A549 (cell line): ENCODE measurements around the gene NANOS3. TPM values are rescaled to one million over a fixed set of nuclear protein-coding genes. Genes with fewer than 3 reads are reported as not detected.

Experiments
- ATAC-seq, 2 experiments: fragments of 200-7000 bp in 1 of 2; fragments of >200 bp in 1 of 2; cut with Nextera tagmentation in 1 of 2; cut with Tn5 transposase in 1 of 2; 3 replicates each; pipeline versions ENCODE4 v1.8.0 to v1.9.1; 2018 to 2020; ENCODE audit warnings: mild to moderate bottlenecking in 1 of 2, moderate library complexity in 1 of 2
- CTCF ChIA-PET: fragments of 300-600 bp; sonication (Branson Sonifier 250); formaldehyde crosslinking; extraction: SDS; loops from one replicate; lab custom pipeline; 2021; ENCODE audit warnings: antibody characterized with exemption, inconsistent platforms; lab: Yijun Ruan, JAX
- POLR2A ChIA-PET: fragments of 350-600 bp; formaldehyde crosslinking; extraction: SDS; loops from one replicate; lab custom pipeline; 2021; ENCODE audit warnings: antibody characterized with exemption, inconsistent platforms; lab: Yijun Ruan, JAX
- DNase-seq, 2 experiments: peaks; one replicate each; pipeline versions ENCODE4 v3.0.0 to v3.0.0-alpha.2; 2011 to 2016; ENCODE audit warnings: low read depth in 1 of 2, low spot score in 1 of 2
- FAIRE-seq: peaks from 2 replicates; lab custom pipeline; 2011; peaks lifted over from hg19 to GRCh38; lab: Jason Lieb, UNC
- H3K27ac ChIP-seq, 2 experiments: fragments of >200 bp; sonication (Bioruptor Twin); formaldehyde crosslinking; 3 replicates each; pipeline ENCODE4 v1.5.1; 2016 to 2017
- H3K4me1 ChIP-seq: fragments of >200 bp; sonication (Bioruptor Twin); formaldehyde crosslinking; 3 replicates; pipeline ENCODE4 v1.6.1; 2016
- H3K4me2 ChIP-seq: fragments of >200 bp; sonication (Bioruptor Twin); formaldehyde crosslinking; 3 replicates; pipeline ENCODE4 v1.6.1; 2016
- H3K4me3 ChIP-seq: fragments of >200 bp; sonication (Bioruptor Twin); formaldehyde crosslinking; 3 replicates; pipeline ENCODE4 v1.5.1; 2016
- H3K9me3 ChIP-seq: fragments of >200 bp; sonication (Bioruptor Twin); formaldehyde crosslinking; 3 replicates; pipeline ENCODE4 v1.6.1; 2016
- BHLHE40 ChIP-seq: IDR thresholded peaks from 2 replicates; pipeline ENCODE4 v1.6.1; 2012; ENCODE audit warnings: low read depth, low read length, inconsistent platforms
- CBX2 ChIP-seq: fragments of 200-600 bp; sonication (generic); IDR thresholded peaks from 2 replicates; pipeline ENCODE4 v1.6.1; 2016; ENCODE audit warnings: low read depth, mild to moderate bottlenecking, borderline replicate concordance
- CBX8 ChIP-seq: fragments of 200-600 bp; sonication (generic); IDR thresholded peaks from 2 replicates; pipeline ENCODE4 v1.6.1; 2016
- EHF ChIP-seq: fragments of 250-450 bp; sonication (Bioruptor Pico); IDR thresholded peaks from 2 replicates; pipeline ENCODE4 v1.5.0; 2020; ENCODE audit warnings: mild to moderate bottlenecking
- EHMT2 ChIP-seq: fragments of 200-600 bp; sonication (generic); IDR thresholded peaks from 2 replicates; pipeline ENCODE4 v1.6.1; 2016; ENCODE audit warnings: antibody characterized with exemption, low read depth, mild to moderate bottlenecking, moderate library complexity
- ELK1 ChIP-seq: fragments of 150-350 bp; IDR thresholded peaks from 2 replicates; pipeline ENCODE4 v1.6.1; 2014; ENCODE audit warnings: low read depth, mild to moderate bottlenecking, low read length
- FOSL2 ChIP-seq, 2 experiments: fragments of 450-650 bp in 1 of 2; fragments of >200 bp in 1 of 2; sonication (Bioruptor Twin) in 1 of 2; formaldehyde crosslinking; IDR thresholded peaks; 2 replicates each; pipeline versions ENCODE4 v1.5.0 to v1.6.1; 2016 to 2020; ENCODE audit warnings: mild to moderate bottlenecking in 1 of 2, moderate library complexity in 1 of 2
- FOXS1 ChIP-seq: fragments of 250-450 bp; sonication (Bioruptor Pico); IDR thresholded peaks from 2 replicates; pipeline ENCODE4 v1.5.0; 2020; ENCODE audit warnings: mild to moderate bottlenecking, moderate library complexity
- GATA3 ChIP-seq: IDR thresholded peaks from 2 replicates; pipeline ENCODE4 v1.6.1; 2012; ENCODE audit warnings: borderline replicate concordance
- HDAC2 ChIP-seq: fragments of 200-600 bp; sonication (generic); IDR thresholded peaks from 2 replicates; pipeline ENCODE4 v1.6.1; 2016
- HOXA7 ChIP-seq: fragments of 250-450 bp; sonication (Bioruptor Pico); IDR thresholded peaks from 2 replicates; pipeline ENCODE4 v1.5.0; 2020; ENCODE audit warnings: mild to moderate bottlenecking, moderate library complexity
- HOXB13 ChIP-seq: fragments of 250-450 bp; sonication (Bioruptor Pico); IDR thresholded peaks from 2 replicates; pipeline ENCODE4 v1.5.0; 2020; ENCODE audit warnings: low read depth, mild to moderate bottlenecking, moderate library complexity
- JUN ChIP-seq, 2 experiments: fragments of >200 bp; sonication (Bioruptor Twin); formaldehyde crosslinking; IDR thresholded peaks; 2 replicates in 1 of 2; 3 replicates in 1 of 2; pipeline ENCODE4 v1.6.1; 2016 to 2017
- KDM1A ChIP-seq: fragments of 200-600 bp; sonication (generic); IDR thresholded peaks from 2 replicates; pipeline ENCODE4 v1.6.1; 2016; ENCODE audit warnings: low read depth, mild to moderate bottlenecking
- MAFK ChIP-seq: fragments of 450-650 bp; IDR thresholded peaks from 2 replicates; pipeline ENCODE4 v1.6.1; 2014; ENCODE audit not compliant: partially characterized antibody
- MYC ChIP-seq: IDR thresholded peaks from 2 replicates; pipeline ENCODE4 v1.6.1; 2012; ENCODE audit warnings: mild to moderate bottlenecking, inconsistent platforms, low read length, improper control_type of control experiment, borderline replicate concordance
- NFE2L2 ChIP-seq: fragments of 150-350 bp; conservative IDR thresholded peaks from 2 replicates; pipeline ENCODE4 v1.6.1; 2014; ENCODE audit warnings: low read length
- NPAS2 ChIP-seq: fragments of 250-450 bp; sonication (Bioruptor Pico); IDR thresholded peaks from 2 replicates; pipeline ENCODE4 v1.8.0; 2022; ENCODE audit warnings: mild to moderate bottlenecking, moderate library complexity, borderline replicate concordance
- PHF8 ChIP-seq: fragments of 200-600 bp; sonication (generic); IDR thresholded peaks from 2 replicates; pipeline ENCODE4 v1.6.1; 2016; ENCODE audit warnings: low read depth, mild to moderate bottlenecking, antibody characterized with exemption, moderate library complexity, borderline replicate concordance
- POLR2A ChIP-seq: IDR thresholded peaks from 2 replicates; pipeline ENCODE4 v1.6.1; 2012; ENCODE audit warnings: mild to moderate bottlenecking, low read length
- POLR2AphosphoS2 ChIP-seq: conservative IDR thresholded peaks from 2 replicates; pipeline ENCODE4 v1.6.1; 2012; ENCODE audit warnings: low read length, improper control_type of control experiment, inconsistent platforms
- RARB ChIP-seq: fragments of 250-450 bp; sonication (Bioruptor Pico); IDR thresholded peaks from 2 replicates; pipeline ENCODE4 v1.8.0; 2021; ENCODE audit warnings: mild to moderate bottlenecking, moderate library complexity
- SREBF2 ChIP-seq: fragments of 450-650 bp; IDR thresholded peaks from 2 replicates; pipeline ENCODE4 v1.6.1; 2014; ENCODE audit warnings: mild to moderate bottlenecking, moderate library complexity
- TP53 ChIP-seq: fragments of 250-450 bp; sonication (Bioruptor Pico); IDR thresholded peaks from 2 replicates; pipeline ENCODE4 v1.5.0; 2021; ENCODE audit warnings: mild to moderate bottlenecking, moderate library complexity
- ZNF302 ChIP-seq: fragments of 250-450 bp; sonication (Bioruptor Pico); IDR thresholded peaks from 2 replicates; pipeline ENCODE4 v1.9.0; 2021; ENCODE audit warnings: inconsistent platforms, mild to moderate bottlenecking, moderate library complexity
- ZSCAN20 ChIP-seq: fragments of 250-450 bp; sonication (Bioruptor Pico); IDR thresholded peaks from 2 replicates; pipeline ENCODE4 v1.8.0; 2022; ENCODE audit warnings: mild to moderate bottlenecking, moderate library complexity
- WGBS: methylation state at CpG from one replicate; pipeline ENCODE4 v1.1.6; 2017; ENCODE audit errors: missing lambda C conversion rate; 5-methylcytosine and 5-hydroxymethylcytosine counted together
- polyA plus RNA-seq, 4 experiments: library from polyadenylated mRNA; depleted of rRNA in 3 of 4; stranded (reverse); fragments of >200 nt; fragmentation: RNase III in 1 of 4; extraction: RNeasy Plus Mini Kit Qiagen cat#74134 plus additional on column Dnase treatment in 1 of 4; gene quantifications; 2 replicates in 3 of 4; 3 replicates in 1 of 4; pipeline ENCODE4 v1.2.3, GENCODE V29; 2011 to 2017
- TF ChIP-seq, protein P1 (sequence below): fragments of 250-450 bp; sonication (Bioruptor Pico); IDR thresholded peaks from 2 replicates; pipeline ENCODE4 v1.5.0; 2021; ENCODE audit warnings: mild to moderate bottlenecking, moderate library complexity, borderline replicate concordance
- TF ChIP-seq, protein P2 (sequence below): fragments of 200-600 bp; sonication (generic); IDR thresholded peaks from 2 replicates; pipeline ENCODE4 v1.6.1; 2016; ENCODE audit warnings: antibody characterized with exemption, mild to moderate bottlenecking, moderate library complexity
- TF ChIP-seq, protein P3 (sequence below): IDR thresholded peaks from 2 replicates; pipeline ENCODE4 v1.6.1; 2012; ENCODE audit warnings: low read depth, borderline replicate concordance

Gene NANOS3
- polyA plus RNA-seq, 2 of the 4 experiments (the other 2 are of a cell fraction): 0.31 to 1.2 TPM

DNA sequence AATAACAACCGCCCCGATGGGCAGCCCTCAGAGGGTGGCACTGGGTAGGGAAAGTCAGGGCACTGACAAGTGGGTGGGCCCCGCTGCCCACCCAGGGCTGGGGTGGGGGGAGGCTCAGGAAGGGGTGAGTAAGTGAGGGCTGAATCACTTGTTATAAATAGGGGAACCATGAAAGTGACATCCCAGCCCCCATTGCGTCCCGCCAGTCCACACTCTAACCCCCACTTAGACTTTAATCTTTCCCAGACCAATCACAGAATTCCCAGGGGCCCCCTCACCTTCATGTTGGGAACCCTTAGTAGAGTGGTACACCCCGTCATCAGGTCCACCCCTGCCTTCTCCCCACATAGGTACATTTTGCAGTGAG, 37.0 kb upstream of the NANOS3 start:
- Histone ChIP-seq H3K27ac (peak overlapping the region; percentile 100), H3K9me3 (no peaks in the 10 kb centered on the region), H3K4me1 (peaks cover 57% of the 10 kb centered on the region), H3K4me3 (peak overlapping the region; percentile 95), H3K4me2 (peak overlapping the region; percentile 100)
- WGBS: 0% methylated on average over 2 of the region's 6 CpGs
- POLR2A ChIA-PET: interaction anchor here (0.5 to 4.2 kb wide), 5 partner anchors 12 to 28 kb away, joined by 3 to 41 read pairs (median 10); no protein-coding TSS in a partner anchor
- no peak for TF ChIP-seq GATA3
- TF ChIP-seq POLR2AphosphoS2: peak; percentile 88; the same call in 1 of the 2 replicates
- TF ChIP-seq ZSCAN20: no peak
- TF ChIP-seq ZNF302 (CRISPR knock-in tag): no peak
- no peak for TF ChIP-seq CBX2
- no peak for TF ChIP-seq MAFK
- TF ChIP-seq SREBF2: no peak
- TF ChIP-seq BHLHE40: no peak
- no peak for TF ChIP-seq ELK1
- TF ChIP-seq, protein P1, sequence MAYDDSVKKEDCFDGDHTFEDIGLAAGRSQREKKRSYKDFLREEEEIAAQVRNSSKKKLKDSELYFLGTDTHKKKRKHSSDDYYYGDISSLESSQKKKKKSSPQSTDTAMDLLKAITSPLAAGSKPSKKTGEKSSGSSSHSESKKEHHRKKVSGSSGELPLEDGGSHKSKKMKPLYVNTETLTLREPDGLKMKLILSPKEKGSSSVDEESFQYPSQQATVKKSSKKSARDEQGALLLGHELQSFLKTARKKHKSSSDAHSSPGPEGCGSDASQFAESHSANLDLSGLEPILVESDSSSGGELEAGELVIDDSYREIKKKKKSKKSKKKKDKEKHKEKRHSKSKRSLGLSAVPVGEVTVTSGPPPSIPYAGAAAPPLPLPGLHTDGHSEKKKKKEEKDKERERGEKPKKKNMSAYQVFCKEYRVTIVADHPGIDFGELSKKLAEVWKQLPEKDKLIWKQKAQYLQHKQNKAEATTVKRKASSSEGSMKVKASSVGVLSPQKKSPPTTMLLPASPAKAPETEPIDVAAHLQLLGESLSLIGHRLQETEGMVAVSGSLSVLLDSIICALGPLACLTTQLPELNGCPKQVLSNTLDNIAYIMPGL (CRISPR knock-in tag): no peak
- no peak for TF ChIP-seq HOXB13 (CRISPR knock-in tag)
- TF ChIP-seq HDAC2: no peak
- TF ChIP-seq, protein P2, sequence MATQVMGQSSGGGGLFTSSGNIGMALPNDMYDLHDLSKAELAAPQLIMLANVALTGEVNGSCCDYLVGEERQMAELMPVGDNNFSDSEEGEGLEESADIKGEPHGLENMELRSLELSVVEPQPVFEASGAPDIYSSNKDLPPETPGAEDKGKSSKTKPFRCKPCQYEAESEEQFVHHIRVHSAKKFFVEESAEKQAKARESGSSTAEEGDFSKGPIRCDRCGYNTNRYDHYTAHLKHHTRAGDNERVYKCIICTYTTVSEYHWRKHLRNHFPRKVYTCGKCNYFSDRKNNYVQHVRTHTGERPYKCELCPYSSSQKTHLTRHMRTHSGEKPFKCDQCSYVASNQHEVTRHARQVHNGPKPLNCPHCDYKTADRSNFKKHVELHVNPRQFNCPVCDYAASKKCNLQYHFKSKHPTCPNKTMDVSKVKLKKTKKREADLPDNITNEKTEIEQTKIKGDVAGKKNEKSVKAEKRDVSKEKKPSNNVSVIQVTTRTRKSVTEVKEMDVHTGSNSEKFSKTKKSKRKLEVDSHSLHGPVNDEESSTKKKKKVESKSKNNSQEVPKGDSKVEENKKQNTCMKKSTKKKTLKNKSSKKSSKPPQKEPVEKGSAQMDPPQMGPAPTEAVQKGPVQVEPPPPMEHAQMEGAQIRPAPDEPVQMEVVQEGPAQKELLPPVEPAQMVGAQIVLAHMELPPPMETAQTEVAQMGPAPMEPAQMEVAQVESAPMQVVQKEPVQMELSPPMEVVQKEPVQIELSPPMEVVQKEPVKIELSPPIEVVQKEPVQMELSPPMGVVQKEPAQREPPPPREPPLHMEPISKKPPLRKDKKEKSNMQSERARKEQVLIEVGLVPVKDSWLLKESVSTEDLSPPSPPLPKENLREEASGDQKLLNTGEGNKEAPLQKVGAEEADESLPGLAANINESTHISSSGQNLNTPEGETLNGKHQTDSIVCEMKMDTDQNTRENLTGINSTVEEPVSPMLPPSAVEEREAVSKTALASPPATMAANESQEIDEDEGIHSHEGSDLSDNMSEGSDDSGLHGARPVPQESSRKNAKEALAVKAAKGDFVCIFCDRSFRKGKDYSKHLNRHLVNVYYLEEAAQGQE: peak; percentile 28; the same call in 1 of the 2 replicates
- TF ChIP-seq EHMT2: no peak
- no peak for TF ChIP-seq PHF8
- no peak for TF ChIP-seq KDM1A
- CTCF ChIA-PET: interaction anchor here (0.8 to 10.7 kb wide), 2 partner anchors 16 to 32 kb away, joined by 4 to 271 read pairs; no protein-coding TSS in a partner anchor
- FAIRE-seq (no peak), DNase-seq (no peak), ATAC-seq (peak in 1 of 2 experiments; percentile 1; a peak in 2 of 6 replicates)

DNA sequence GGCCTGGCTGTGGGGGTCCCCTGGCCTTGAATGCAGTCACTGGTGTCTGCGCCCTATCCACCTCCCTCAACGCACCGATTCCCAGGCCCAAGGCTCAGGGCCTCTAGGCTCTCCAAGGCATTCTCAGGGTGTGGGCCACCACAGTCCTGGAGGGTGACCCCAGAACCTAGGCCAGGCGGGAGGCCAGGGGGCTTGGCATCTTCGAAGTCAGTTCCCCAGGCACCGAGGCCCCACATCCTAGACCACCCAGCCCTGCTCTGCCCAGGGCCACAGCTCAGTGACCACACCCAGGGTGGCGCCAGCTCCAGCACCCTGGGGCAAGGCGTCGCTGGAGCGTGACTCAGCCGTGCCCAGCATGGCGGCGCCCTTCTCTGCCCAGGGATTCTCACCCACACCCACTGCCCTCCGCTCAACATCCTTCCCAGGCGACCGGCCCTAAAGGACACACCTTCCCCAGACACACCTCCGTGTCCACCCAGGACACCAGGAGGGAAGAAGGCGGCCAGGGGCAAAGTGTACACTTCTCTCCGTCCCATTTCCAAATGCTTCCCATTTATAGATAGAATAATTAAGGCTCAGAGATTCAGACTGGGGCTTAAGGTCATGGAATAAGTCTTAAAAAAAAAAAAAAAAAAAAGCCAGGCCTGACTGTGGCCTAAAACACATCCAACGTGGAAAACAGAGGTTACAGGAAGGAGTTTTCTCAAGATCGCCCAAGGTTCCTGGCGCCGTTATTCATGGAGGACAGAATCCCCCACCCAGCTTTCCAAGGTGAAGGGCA, 36.4 kb upstream of the NANOS3 start:
- peaks cover 57% of the 10 kb centered on the region for H3K4me1 ChIP-seq
- H3K4me3 ChIP-seq: peak overlapping the region; percentile 95
- CTCF ChIA-PET: interaction anchor here (0.6 to 10.7 kb wide), 2 partner anchors 16 to 57 kb away, joined by 3 to 271 read pairs; no protein-coding TSS in a partner anchor
- ATAC-seq: peak in 1 of 2 experiments; percentile 12; a peak in 3 of 6 replicates
- FAIRE-seq: no peak
- peak overlapping the region; percentile 100 for H3K27ac ChIP-seq
- DNase-seq: peak in 1 of 2 experiments; percentile 66
- no peaks in the 10 kb centered on the region for H3K9me3 ChIP-seq
- 1% methylated on average over 13 of the region's 23 CpGs for WGBS
- POLR2A ChIA-PET: interaction anchor here (0.5 to 4.2 kb wide), 5 partner anchors 11 to 28 kb away, joined by 3 to 41 read pairs (median 10); no protein-coding TSS in a partner anchor
- peak overlapping the region; percentile 100 for H3K4me2 ChIP-seq
- no peak for TF ChIP-seq FOXS1 (CRISPR knock-in tag)
- TF ChIP-seq, protein P3, sequence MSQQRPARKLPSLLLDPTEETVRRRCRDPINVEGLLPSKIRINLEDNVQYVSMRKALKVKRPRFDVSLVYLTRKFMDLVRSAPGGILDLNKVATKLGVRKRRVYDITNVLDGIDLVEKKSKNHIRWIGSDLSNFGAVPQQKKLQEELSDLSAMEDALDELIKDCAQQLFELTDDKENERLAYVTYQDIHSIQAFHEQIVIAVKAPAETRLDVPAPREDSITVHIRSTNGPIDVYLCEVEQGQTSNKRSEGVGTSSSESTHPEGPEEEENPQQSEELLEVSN: no peak
- no peak for TF ChIP-seq MAFK
- TF ChIP-seq GATA3: peak; percentile 47; the same call in 1 of the 2 replicates
- TF ChIP-seq EHMT2: no peak
- no peak; the same call in 1 of the 2 replicates for TF ChIP-seq RARB (CRISPR knock-in tag)
- peak; percentile 32; the same call in 1 of the 2 replicates for TF ChIP-seq POLR2A
- TF ChIP-seq FOSL2 (IDR thresholded peaks at IDR 0.05): no peak
- TF ChIP-seq FOSL2 (CRISPR knock-in tag; IDR thresholded peaks at IDR 0.05): peak; percentile 70
- no peak for TF ChIP-seq NPAS2
- no peak for TF ChIP-seq MYC
- TF ChIP-seq CBX2: no peak
- peak; percentile 73; the same call in 1 of the 2 replicates for TF ChIP-seq HOXA7 (CRISPR knock-in tag)
- TF ChIP-seq CBX8: no peak
- no peak for TF ChIP-seq NFE2L2
- TF ChIP-seq TP53 (CRISPR knock-in tag): peak; percentile 85; the same call in 1 of the 2 replicates
- TF ChIP-seq JUN (IDR thresholded peaks at IDR 0.05): peak in 1 of 2 experiments; percentile 44; a peak in 2 of 5 replicates
- TF ChIP-seq EHF: 0 out of 2 replicates have a peak, but pooled peaks have one; percentile 46
- no peak for TF ChIP-seq SREBF2
